ENCODE data around the gene SPATS2. TPM values are rescaled to one million over a fixed set of nuclear protein-coding genes. Genes with fewer than 3 reads are reported as not detected.

The SPATS2 gene
- total RNA-seq, 1 donor from 2014 or later = 18.2 TPM

DNA sequence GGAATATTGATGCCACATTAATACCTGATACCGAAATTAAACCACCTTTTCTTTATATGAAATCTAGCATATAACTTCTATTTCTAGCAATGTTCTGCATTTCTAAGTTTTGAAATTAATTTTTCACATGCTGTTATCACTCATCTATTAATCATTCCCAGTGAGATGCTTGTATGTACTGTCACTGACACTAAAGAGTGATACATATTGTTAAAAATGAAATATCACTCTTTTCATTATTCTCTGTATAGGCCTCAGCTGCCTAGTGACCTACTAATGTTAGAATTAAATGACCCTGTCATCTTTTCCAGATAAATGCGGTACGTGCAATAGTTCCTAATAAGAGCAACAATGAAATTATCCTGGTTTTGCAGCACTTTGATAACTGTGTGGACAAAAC is 121.9 kb downstream of the SPATS2 start:
- H3K27me3 ChIP-seq (ENCODE audit: control insufficient read depth, insufficient read depth, low read length) = no peaks in the 10 kb centered on the region
- H3K4me3 ChIP-seq (ENCODE audit: low read depth, low read length) = no peak overlapping the region
- DNase-seq (ENCODE audit: low read depth) = no peak
- TF ChIP-seq, protein P1, sequence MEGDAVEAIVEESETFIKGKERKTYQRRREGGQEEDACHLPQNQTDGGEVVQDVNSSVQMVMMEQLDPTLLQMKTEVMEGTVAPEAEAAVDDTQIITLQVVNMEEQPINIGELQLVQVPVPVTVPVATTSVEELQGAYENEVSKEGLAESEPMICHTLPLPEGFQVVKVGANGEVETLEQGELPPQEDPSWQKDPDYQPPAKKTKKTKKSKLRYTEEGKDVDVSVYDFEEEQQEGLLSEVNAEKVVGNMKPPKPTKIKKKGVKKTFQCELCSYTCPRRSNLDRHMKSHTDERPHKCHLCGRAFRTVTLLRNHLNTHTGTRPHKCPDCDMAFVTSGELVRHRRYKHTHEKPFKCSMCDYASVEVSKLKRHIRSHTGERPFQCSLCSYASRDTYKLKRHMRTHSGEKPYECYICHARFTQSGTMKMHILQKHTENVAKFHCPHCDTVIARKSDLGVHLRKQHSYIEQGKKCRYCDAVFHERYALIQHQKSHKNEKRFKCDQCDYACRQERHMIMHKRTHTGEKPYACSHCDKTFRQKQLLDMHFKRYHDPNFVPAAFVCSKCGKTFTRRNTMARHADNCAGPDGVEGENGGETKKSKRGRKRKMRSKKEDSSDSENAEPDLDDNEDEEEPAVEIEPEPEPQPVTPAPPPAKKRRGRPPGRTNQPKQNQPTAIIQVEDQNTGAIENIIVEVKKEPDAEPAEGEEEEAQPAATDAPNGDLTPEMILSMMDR (IDR thresholded peaks at IDR 0.05; ENCODE audit: insufficient read depth, low read length, poor library complexity, severe bottlenecking) = no peak
- no peaks in the 10 kb centered on the region for H3K36me3 ChIP-seq (ENCODE audit: control insufficient read depth, insufficient read depth, low read length)

DNA sequence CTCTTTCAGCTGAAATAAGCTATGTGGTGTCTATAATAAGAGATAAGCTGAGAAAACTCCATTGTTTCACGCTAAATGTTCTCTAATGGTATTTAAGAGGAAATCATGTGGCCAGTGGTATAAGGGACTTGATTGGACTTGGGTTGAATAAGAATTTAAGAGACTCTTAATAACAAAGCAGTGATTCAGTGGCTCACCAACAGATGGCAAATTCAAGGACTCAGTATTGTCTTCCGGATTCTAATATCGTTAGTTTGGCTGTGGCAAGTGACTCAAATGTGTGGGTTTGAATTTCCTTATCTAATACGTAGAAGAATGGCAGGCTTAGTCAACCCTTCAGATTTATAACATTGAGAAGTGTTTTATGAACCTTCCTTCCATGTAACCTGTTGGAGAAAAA is 122.5 kb downstream of the SPATS2 start:
- peak; percentile 63 for DNase-seq (ENCODE audit: low read depth)
- Histone ChIP-seq H3K36me3 (ENCODE audit: control insufficient read depth, insufficient read depth, low read length) (no peaks in the 10 kb centered on the region), H3K27me3 (ENCODE audit: control insufficient read depth, insufficient read depth, low read length) (no peaks in the 10 kb centered on the region), H3K4me3 (ENCODE audit: low read depth, low read length) (no peak overlapping the region)
- TF ChIP-seq, protein P1 (IDR thresholded peaks at IDR 0.05; ENCODE audit: insufficient read depth, low read length, poor library complexity, severe bottlenecking) = no peak

DNA sequence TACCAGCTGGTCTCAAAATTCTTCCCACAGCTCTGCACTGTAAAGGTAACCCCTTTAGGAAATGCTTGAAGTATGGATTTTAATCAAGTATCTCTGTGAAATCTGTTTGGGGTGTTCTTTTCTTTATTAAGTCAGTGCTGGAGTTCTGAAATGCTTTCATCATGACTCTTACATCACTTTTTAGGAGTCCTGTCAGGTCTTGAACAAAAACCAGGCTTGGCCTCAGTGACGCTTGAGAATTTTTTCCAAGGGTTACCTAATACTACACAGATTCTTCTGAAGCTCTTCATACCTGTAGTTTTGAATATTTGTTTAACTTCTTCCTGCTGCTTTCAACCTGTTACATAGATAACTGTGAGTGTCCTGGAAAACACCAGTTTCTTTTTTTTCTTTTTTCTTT is 124.6 kb downstream of the SPATS2 start:
- no peaks in the 10 kb centered on the region for H3K36me3 ChIP-seq (ENCODE audit: control insufficient read depth, insufficient read depth, low read length)
- H3K4me3 ChIP-seq (ENCODE audit: low read depth, low read length) = no peak overlapping the region
- no peak for DNase-seq (ENCODE audit: low read depth)
- TF ChIP-seq, protein P1 (IDR thresholded peaks at IDR 0.05; ENCODE audit: insufficient read depth, low read length, poor library complexity, severe bottlenecking) = no peak
- H3K27me3 ChIP-seq (ENCODE audit: control insufficient read depth, insufficient read depth, low read length) = no peaks in the 10 kb centered on the region

DNA sequence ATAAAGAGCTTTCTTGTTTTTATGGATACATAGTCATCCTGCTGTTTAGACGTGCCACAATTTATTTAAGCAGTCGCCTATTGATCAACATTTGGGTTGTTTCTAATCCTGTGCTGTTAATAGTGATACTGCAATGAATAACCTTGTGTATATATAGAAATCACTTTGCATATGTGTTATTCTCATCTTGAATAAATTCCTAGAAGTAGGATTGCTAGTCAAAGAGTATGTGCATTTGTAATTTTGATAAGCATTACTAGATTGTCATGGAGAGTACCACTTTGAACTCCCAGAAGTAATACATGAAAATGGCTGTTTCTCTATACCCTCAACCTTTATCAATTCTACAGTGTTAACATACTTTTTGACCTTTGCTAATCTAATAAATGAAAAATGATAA is 126.6 kb downstream of the SPATS2 start:
- no peak for DNase-seq (ENCODE audit: low read depth)
- H3K27me3 ChIP-seq (ENCODE audit: control insufficient read depth, insufficient read depth, low read length) = no peaks in the 10 kb centered on the region
- H3K36me3 ChIP-seq (ENCODE audit: control insufficient read depth, insufficient read depth, low read length) = no peaks in the 10 kb centered on the region
- TF ChIP-seq, protein P1 (IDR thresholded peaks at IDR 0.05; ENCODE audit: insufficient read depth, low read length, poor library complexity, severe bottlenecking) = no peak
- no peak overlapping the region for H3K4me3 ChIP-seq (ENCODE audit: low read depth, low read length)

DNA sequence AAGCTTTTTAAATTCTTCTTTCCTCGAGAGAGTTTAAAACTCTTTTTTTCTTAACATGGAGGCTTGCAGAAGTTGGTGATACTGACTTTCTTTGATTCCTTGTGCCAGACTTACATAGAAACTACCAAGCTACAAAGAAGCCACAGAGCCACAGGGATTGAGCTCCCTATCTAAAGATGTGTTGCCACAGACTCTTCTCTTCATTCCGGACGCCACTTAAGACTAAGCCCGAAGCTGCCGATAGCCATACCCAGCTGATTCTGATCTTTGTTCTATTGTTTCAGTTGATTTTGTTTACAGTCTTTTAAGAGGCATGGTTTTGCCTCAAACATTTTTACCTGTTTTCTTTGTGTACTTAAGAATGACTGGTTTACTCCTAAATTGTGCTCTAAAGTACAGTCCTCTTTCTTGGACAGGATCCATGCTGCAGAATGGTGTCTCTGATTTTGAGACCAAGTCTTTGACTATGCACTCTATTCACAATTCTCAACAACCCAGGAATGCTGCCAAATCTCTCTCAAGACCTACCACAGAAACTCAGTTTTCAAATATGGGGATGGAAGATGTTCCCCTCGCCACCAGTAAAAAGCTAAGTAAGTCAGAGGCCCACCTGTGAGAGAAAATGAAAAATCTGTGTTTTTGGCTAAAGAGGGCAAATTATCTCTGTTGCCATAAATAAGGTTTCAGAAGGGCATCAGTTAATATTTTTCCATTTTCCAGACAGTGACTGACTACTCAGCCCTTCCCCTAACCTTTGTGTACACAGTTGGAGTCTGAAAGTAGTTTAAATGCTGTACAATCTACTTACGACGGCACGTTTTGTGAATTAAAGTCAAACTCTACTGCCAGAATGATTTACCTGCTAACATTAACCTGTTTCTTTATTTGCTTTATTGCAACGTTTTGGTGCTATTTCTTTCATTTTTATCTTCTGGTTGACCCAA is 129.4 kb downstream of the SPATS2 start:
- H3K4me3 ChIP-seq (ENCODE audit: low read depth, low read length) = no peak overlapping the region
- no peak for DNase-seq (ENCODE audit: low read depth)
- H3K27me3 ChIP-seq (ENCODE audit: control insufficient read depth, insufficient read depth, low read length) = no peaks in the 10 kb centered on the region
- TF ChIP-seq, protein P1 (IDR thresholded peaks at IDR 0.05; ENCODE audit: insufficient read depth, low read length, poor library complexity, severe bottlenecking) = no peak
- no peaks in the 10 kb centered on the region for H3K36me3 ChIP-seq (ENCODE audit: control insufficient read depth, insufficient read depth, low read length)
